WTC11 (cell line): ENCODE results near the gene ORMDL2. TPM values are rescaled to one million over a fixed set of nuclear protein-coding genes. Genes with fewer than 3 reads are reported as not detected.

ENCODE experiments used
- ATAC-seq: fragments of 200-7000 bp; cut with Tn5 transposase; 2 replicates; pipeline ENCODE4 v1.10.0; 2021; ENCODE audit warnings: mild to moderate bottlenecking, moderate library complexity
- CTCF ChIA-PET: fragments of 300-600 bp; sonication (Branson Sonifier 250); formaldehyde crosslinking; loops from one replicate; lab custom pipeline; 2021; ENCODE audit warnings: antibody characterized with exemption; lab: Charles Lee
- POLR2A ChIA-PET: fragments of 350-600 bp; sonication (Branson Sonifier 250); formaldehyde crosslinking; loops from one replicate; lab custom pipeline; 2021; ENCODE audit warnings: antibody characterized with exemption; lab: Charles Lee
- DNase-seq: peaks from one replicate; pipeline ENCODE4 v3.0.0; 2021; ENCODE audit warnings: low spot score
- H3K27ac Mint-ChIP-seq: 2 replicates; pipeline ENCODE4 v1.8.0; 2021; ENCODE audit warnings: mixed read lengths
- H3K27me3 Mint-ChIP-seq: 2 replicates; pipeline ENCODE4 v1.8.0; 2021; ENCODE audit warnings: low read depth, mild to moderate bottlenecking, moderate library complexity, mixed read lengths
- H3K36me3 Mint-ChIP-seq: 2 replicates; pipeline ENCODE4 v1.8.0; 2021; ENCODE audit warnings: mixed read lengths
- H3K4me1 Mint-ChIP-seq: 2 replicates; pipeline ENCODE4 v1.8.0; 2022; ENCODE audit warnings: mixed read lengths
- H3K4me3 Mint-ChIP-seq: 2 replicates; pipeline ENCODE4 v1.8.0; 2021; ENCODE audit warnings: mild to moderate bottlenecking, moderate library complexity, mixed read lengths
- H3K9me3 Mint-ChIP-seq: 2 replicates; pipeline ENCODE4 v1.8.0; 2021; ENCODE audit warnings: mixed read lengths
- AFF4 ChIP-seq: sonication (generic); formaldehyde crosslinking; IDR thresholded peaks from 2 replicates; pipeline ENCODE4 v1.8.1; 2023; ENCODE audit warnings: mild to moderate bottlenecking, missing genetic modification reagents, borderline replicate concordance
- CREM ChIP-seq: sonication (generic); formaldehyde crosslinking; IDR thresholded peaks from 2 replicates; pipeline ENCODE4 v1.8.1; 2022; ENCODE audit warnings: mild to moderate bottlenecking, missing genetic modification reagents, moderate library complexity
- E2F1 ChIP-seq: sonication (generic); formaldehyde crosslinking; IDR thresholded peaks from 2 replicates; pipeline ENCODE4 v1.8.0; 2022; ENCODE audit warnings: mild to moderate bottlenecking, missing genetic modification reagents
- EMX1 ChIP-seq: fragments of 250-450 bp; sonication (Bioruptor Pico); IDR thresholded peaks from 2 replicates; pipeline ENCODE4 v1.8.0; 2021; ENCODE audit warnings: mild to moderate bottlenecking
- FOXK1 ChIP-seq: sonication (generic); formaldehyde crosslinking; IDR thresholded peaks from 2 replicates; pipeline ENCODE4 v1.8.0; 2022; ENCODE audit warnings: mild to moderate bottlenecking, moderate library complexity, missing genetic modification reagents
- FOXP1 ChIP-seq: sonication (generic); formaldehyde crosslinking; IDR thresholded peaks from 2 replicates; pipeline ENCODE4 v1.8.0; 2022; ENCODE audit warnings: missing genetic modification reagents, mild to moderate bottlenecking, moderate library complexity, borderline replicate concordance
- JUN ChIP-seq: sonication (generic); formaldehyde crosslinking; IDR thresholded peaks from 2 replicates; pipeline ENCODE4 v1.8.0; 2023; ENCODE audit warnings: mild to moderate bottlenecking, missing genetic modification reagents
- MXD4 ChIP-seq: fragments of 250-450 bp; sonication (Bioruptor Pico); IDR thresholded peaks from 2 replicates; pipeline ENCODE4 v1.8.0; 2021; ENCODE audit warnings: mild to moderate bottlenecking, moderate library complexity, borderline replicate concordance
- NFE2L1 ChIP-seq: sonication (generic); formaldehyde crosslinking; IDR thresholded peaks from 2 replicates; pipeline ENCODE4 v1.8.1; 2023; ENCODE audit warnings: missing genetic modification reagents
- NR1H2 ChIP-seq: sonication (generic); formaldehyde crosslinking; IDR thresholded peaks from 2 replicates; pipeline ENCODE4 v1.9.0; 2021; ENCODE audit warnings: mild to moderate bottlenecking, moderate library complexity, missing genetic modification reagents
- PRDM15 ChIP-seq: sonication (generic); formaldehyde crosslinking; IDR thresholded peaks from 2 replicates; pipeline ENCODE4 v1.8.0; 2022; ENCODE audit warnings: missing genetic modification reagents
- RELA ChIP-seq: sonication (generic); formaldehyde crosslinking; IDR thresholded peaks from 2 replicates; pipeline ENCODE4 v1.8.1; 2022; ENCODE audit warnings: missing genetic modification reagents, mild to moderate bottlenecking, borderline replicate concordance
- SP1 ChIP-seq: sonication (generic); formaldehyde crosslinking; conservative IDR thresholded peaks from 2 replicates; pipeline ENCODE4 v1.8.1; 2022; ENCODE audit warnings: missing genetic modification reagents
- TP53 ChIP-seq: sonication (generic); formaldehyde crosslinking; IDR thresholded peaks from 2 replicates; pipeline ENCODE4 v1.8.1; 2023; ENCODE audit warnings: mild to moderate bottlenecking, missing genetic modification reagents
- ZNF121 ChIP-seq: sonication (generic); formaldehyde crosslinking; IDR thresholded peaks from 2 replicates; pipeline ENCODE4 v1.8.0; 2023; ENCODE audit warnings: missing genetic modification reagents
- ZNF317 ChIP-seq: sonication (generic); formaldehyde crosslinking; IDR thresholded peaks from 2 replicates; pipeline ENCODE4 v1.8.1; 2023; ENCODE audit warnings: low read depth, mild to moderate bottlenecking, moderate library complexity, missing genetic modification reagents, borderline replicate concordance
- ZSCAN18 ChIP-seq: fragments of 250-450 bp; sonication (Bioruptor Pico); IDR thresholded peaks from 2 replicates; pipeline ENCODE4 v2.1.2; 2022; ENCODE audit warnings: mild to moderate bottlenecking, moderate library complexity
- total RNA-seq: library from RNA; stranded (reverse); gene quantifications from 3 replicates; pipeline ENCODE4 v1.2.3, GENCODE V29; 2021
- TF ChIP-seq, protein P1 (sequence below): sonication (generic); formaldehyde crosslinking; IDR thresholded peaks from 2 replicates; pipeline ENCODE4 v1.8.0; 2022; ENCODE audit warnings: mild to moderate bottlenecking, missing genetic modification reagents

ORMDL2 gene
- total RNA-seq, 1 experiment from 2014 or later, result 32.9 TPM

GRCh38 chr12:55777856-55778255 lies 40.0 kb upstream of the ORMDL2 start:
- no peak for DNase-seq
- no peak overlapping the region for H3K4me3 Mint-ChIP-seq
- CTCF ChIA-PET, result interaction anchor here (0.9 kb wide), 1 partner anchor 39 kb away, joined by 4 read pairs; no protein-coding TSS in a partner anchor

More at GRCh38 chr12:55777856-55778255, 40.0 kb upstream of the ORMDL2 start:
- POLR2A ChIA-PET, result interaction anchor here (0.6 kb wide), 1 partner anchor 1295 kb away, joined by 4 read pairs; no protein-coding TSS in a partner anchor
- Mint-ChIP-seq H3K4me1 (no peaks in the 10 kb centered on the region), H3K9me3 (no peaks in the 10 kb centered on the region), H3K36me3 (peaks cover 50% of the 10 kb centered on the region), H3K27ac (no peak overlapping the region), H3K27me3 (no peaks in the 10 kb centered on the region)
- no peak for TF ChIP-seq CREM (CRISPR knock-in tag)
- TF ChIP-seq PRDM15 (CRISPR knock-in tag), result no peak
- TF ChIP-seq RELA (CRISPR knock-in tag), result no peak
- no peak for TF ChIP-seq MXD4
- no peak for TF ChIP-seq TP53
- TF ChIP-seq, protein P1, sequence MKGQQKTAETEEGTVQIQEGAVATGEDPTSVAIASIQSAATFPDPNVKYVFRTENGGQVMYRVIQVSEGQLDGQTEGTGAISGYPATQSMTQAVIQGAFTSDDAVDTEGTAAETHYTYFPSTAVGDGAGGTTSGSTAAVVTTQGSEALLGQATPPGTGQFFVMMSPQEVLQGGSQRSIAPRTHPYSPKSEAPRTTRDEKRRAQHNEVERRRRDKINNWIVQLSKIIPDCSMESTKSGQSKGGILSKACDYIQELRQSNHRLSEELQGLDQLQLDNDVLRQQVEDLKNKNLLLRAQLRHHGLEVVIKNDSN, result no peak
- TF ChIP-seq JUN (CRISPR knock-in tag), result no peak
- no peak for TF ChIP-seq NFE2L1 (CRISPR knock-in tag)
- no peak for TF ChIP-seq FOXK1
- no peak for TF ChIP-seq ZNF121
- TF ChIP-seq ZSCAN18 (CRISPR knock-in tag), result no peak
- no peak for TF ChIP-seq ZNF317 (CRISPR knock-in tag)
- TF ChIP-seq AFF4 (CRISPR knock-in tag), result no peak
- no peak for TF ChIP-seq NR1H2 (CRISPR knock-in tag)
- no peak for TF ChIP-seq E2F1 (CRISPR knock-in tag)
- no peak for TF ChIP-seq EMX1 (CRISPR knock-in tag)
- no peak for TF ChIP-seq FOXP1 (CRISPR knock-in tag)
- no peak for TF ChIP-seq SP1 (CRISPR knock-in tag)
- ATAC-seq, result no peak
